Measurements from ENCODE around the gene CDK11B.

GRCh38 chr1:1626207-1627141, 32.3 kb downstream of the CDK11B start:
- TF ChIP-seq TAF1 (IDR thresholded peaks at IDR 0.05; ENCODE audit: borderline replicate concordance, insufficient read depth, low read length): no peak
- TF ChIP-seq REST (IDR thresholded peaks at IDR 0.05; ENCODE audit: insufficient read depth in 1 of 2, low read depth in 2 of 2, low read length in 2 of 2): no peak
- no peak for TF ChIP-seq POLR2AphosphoS5 (IDR thresholded peaks at IDR 0.05; ENCODE audit: low read depth, low read length)
- TF ChIP-seq SIN3A (IDR thresholded peaks at IDR 0.05; ENCODE audit: borderline replicate concordance, insufficient read depth, low read length): no peak
- TF ChIP-seq FOXP2 (optimal IDR thresholded peaks at IDR 0.05; ENCODE audit: borderline replicate concordance, extremely low read depth, extremely low read length, insufficient read depth): no peak

Data from PFSK-1 (cell line).